Measurements from ENCODE around the gene SLAIN2.

The SLAIN2 gene

DNA sequence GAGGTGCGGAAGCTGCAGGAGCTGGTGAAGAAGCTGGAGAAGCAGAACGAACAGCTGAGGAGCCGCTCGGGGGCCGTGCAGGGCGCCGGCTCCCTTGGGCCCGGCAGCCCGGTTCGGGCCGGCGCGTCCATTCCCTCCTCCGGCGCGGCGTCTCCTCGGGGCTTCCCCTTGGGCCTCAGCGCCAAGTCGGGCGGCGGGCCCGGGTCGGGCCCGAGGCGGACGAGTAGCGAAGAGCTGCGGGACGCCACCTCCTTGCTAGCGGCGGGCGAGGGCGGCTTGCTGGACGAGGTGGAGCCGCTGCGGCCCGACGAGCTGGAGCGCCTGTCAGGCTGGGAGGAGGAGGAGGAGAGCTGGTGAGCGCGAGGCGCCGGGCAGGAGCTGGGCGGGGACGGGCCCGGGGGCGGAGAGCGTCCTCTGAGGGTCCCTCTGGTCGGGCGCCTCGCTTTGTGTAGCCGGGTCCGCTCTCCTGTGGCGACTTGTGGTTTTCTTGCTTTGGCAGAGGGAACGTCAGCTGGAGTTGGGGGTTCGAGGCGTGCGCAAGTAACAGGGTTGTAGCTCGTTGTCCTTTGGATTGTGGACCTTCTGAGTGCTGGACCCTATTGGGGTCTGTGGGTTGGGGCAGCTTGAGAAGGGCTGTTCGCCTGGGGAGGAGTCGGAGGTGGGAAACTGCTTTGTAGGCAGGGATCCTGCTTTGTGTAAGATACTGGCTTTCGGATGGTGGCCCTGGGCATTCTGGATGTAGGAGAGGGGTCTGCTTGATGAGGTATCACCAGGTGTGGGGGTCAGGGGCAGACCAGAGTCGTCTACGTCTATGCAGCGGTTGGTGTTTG is 662 bp downstream of the SLAIN2 start:
- TF ChIP-seq FOXP2 (optimal IDR thresholded peaks at IDR 0.05; ENCODE audit: borderline replicate concordance, extremely low read depth, extremely low read length, insufficient read depth): no peak
- 0 out of 2 replicates have a peak, but pooled peaks have one; percentile 5 for TF ChIP-seq SIN3A (IDR thresholded peaks at IDR 0.05; ENCODE audit: borderline replicate concordance, insufficient read depth, low read length)

DNA sequence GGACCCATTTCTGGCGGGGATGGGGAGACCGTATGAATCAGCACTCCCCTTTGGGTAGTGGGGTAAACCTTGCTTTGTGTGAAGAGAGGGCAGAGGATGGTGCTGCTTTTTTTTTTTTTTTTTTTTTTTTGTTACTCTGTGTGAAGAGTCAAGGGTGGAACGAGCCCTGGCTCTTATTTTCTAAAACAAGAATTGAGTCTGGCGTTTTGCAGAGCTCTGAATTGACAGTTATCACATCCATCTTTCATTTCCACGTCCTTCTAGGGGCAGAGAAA is 1.2 kb downstream of the SLAIN2 start:
- no peak for TF ChIP-seq TAF1 (IDR thresholded peaks at IDR 0.05; ENCODE audit: borderline replicate concordance, insufficient read depth, low read length)
- TF ChIP-seq, protein P1, sequence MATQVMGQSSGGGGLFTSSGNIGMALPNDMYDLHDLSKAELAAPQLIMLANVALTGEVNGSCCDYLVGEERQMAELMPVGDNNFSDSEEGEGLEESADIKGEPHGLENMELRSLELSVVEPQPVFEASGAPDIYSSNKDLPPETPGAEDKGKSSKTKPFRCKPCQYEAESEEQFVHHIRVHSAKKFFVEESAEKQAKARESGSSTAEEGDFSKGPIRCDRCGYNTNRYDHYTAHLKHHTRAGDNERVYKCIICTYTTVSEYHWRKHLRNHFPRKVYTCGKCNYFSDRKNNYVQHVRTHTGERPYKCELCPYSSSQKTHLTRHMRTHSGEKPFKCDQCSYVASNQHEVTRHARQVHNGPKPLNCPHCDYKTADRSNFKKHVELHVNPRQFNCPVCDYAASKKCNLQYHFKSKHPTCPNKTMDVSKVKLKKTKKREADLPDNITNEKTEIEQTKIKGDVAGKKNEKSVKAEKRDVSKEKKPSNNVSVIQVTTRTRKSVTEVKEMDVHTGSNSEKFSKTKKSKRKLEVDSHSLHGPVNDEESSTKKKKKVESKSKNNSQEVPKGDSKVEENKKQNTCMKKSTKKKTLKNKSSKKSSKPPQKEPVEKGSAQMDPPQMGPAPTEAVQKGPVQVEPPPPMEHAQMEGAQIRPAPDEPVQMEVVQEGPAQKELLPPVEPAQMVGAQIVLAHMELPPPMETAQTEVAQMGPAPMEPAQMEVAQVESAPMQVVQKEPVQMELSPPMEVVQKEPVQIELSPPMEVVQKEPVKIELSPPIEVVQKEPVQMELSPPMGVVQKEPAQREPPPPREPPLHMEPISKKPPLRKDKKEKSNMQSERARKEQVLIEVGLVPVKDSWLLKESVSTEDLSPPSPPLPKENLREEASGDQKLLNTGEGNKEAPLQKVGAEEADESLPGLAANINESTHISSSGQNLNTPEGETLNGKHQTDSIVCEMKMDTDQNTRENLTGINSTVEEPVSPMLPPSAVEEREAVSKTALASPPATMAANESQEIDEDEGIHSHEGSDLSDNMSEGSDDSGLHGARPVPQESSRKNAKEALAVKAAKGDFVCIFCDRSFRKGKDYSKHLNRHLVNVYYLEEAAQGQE (IDR thresholded peaks at IDR 0.05; ENCODE audit: insufficient read depth in 1 of 2, low read depth in 2 of 2, low read length in 2 of 2): no peak
- no peak for TF ChIP-seq FOXP2 (optimal IDR thresholded peaks at IDR 0.05; ENCODE audit: borderline replicate concordance, extremely low read depth, extremely low read length, insufficient read depth)
- TF ChIP-seq SIN3A (IDR thresholded peaks at IDR 0.05; ENCODE audit: borderline replicate concordance, insufficient read depth, low read length): no peak
- TF ChIP-seq POLR2AphosphoS5 (IDR thresholded peaks at IDR 0.05; ENCODE audit: low read depth, low read length): no peak

DNA sequence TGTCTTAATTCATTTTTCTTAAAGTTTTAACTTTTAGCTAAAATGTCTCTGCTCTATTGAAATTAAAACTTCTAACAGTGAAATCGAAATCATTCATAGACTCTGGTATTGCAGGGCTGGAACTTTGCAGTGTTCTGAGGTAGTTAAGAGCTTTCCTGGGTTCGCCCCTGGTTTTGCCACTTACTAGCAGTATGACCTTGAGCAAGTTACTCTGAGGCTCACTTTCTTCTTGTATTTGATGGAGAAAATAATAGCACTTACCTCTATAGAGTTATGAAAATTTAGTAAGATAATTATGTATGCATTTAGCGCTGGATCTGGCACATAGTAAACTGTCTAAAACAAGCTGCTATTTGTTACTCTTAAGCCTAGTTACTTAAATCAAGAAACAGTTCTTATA is 1.7 kb downstream of the SLAIN2 start:
- TF ChIP-seq FOXP2 (optimal IDR thresholded peaks at IDR 0.05; ENCODE audit: borderline replicate concordance, extremely low read depth, extremely low read length, insufficient read depth) (no peak), POLR2AphosphoS5 (IDR thresholded peaks at IDR 0.05; ENCODE audit: low read depth, low read length) (no peak), TAF1 (IDR thresholded peaks at IDR 0.05; ENCODE audit: borderline replicate concordance, insufficient read depth, low read length) (no peak), SIN3A (IDR thresholded peaks at IDR 0.05; ENCODE audit: borderline replicate concordance, insufficient read depth, low read length) (no peak)
- TF ChIP-seq, protein P1 (IDR thresholded peaks at IDR 0.05; ENCODE audit: insufficient read depth in 1 of 2, low read depth in 2 of 2, low read length in 2 of 2): no peak

DNA sequence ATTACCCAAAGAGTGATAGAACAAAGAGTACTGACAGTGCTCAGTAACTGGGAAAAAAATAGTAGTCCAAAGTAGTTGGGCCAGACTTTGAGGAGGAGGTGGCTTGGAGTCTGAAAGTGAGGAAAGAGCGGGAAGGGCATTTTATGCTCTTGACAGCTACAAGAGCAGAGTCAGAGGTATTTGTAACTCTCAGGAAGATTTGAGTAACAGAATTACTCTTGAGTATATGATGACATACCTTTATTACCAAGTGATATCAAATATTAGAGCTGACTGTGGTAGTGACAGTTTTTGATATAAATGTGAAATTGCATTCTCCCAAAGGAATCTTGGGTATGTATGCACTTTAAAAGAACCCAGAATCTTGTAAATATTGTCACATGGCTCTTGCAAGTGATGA is 2.2 kb downstream of the SLAIN2 start:
- TF ChIP-seq TAF1 (IDR thresholded peaks at IDR 0.05; ENCODE audit: borderline replicate concordance, insufficient read depth, low read length) (no peak), POLR2AphosphoS5 (IDR thresholded peaks at IDR 0.05; ENCODE audit: low read depth, low read length) (no peak), FOXP2 (optimal IDR thresholded peaks at IDR 0.05; ENCODE audit: borderline replicate concordance, extremely low read depth, extremely low read length, insufficient read depth) (no peak), SIN3A (IDR thresholded peaks at IDR 0.05; ENCODE audit: borderline replicate concordance, insufficient read depth, low read length) (no peak)
- TF ChIP-seq, protein P1 (IDR thresholded peaks at IDR 0.05; ENCODE audit: insufficient read depth in 1 of 2, low read depth in 2 of 2, low read length in 2 of 2): no peak

DNA sequence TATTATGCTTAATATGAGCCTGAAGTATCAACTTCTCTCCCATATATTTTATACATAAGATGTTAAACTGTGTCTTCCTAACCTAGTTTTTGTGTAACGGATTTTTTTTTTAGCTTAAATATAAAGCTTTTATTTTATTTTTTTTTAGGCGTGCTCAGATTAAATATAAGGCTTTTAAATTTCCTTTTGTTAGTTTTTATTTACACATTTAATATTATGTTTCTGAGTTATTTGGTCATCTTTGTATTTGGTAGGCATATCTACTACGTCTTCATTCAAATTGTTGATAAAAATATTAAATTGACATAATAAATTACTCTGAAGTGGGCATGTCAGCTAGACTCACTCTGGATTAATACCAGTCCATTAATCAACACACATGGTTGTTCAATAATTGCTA is 4.2 kb downstream of the SLAIN2 start:
- no peak for TF ChIP-seq POLR2AphosphoS5 (IDR thresholded peaks at IDR 0.05; ENCODE audit: low read depth, low read length)
- TF ChIP-seq TAF1 (IDR thresholded peaks at IDR 0.05; ENCODE audit: borderline replicate concordance, insufficient read depth, low read length): no peak
- TF ChIP-seq, protein P1 (IDR thresholded peaks at IDR 0.05; ENCODE audit: insufficient read depth in 1 of 2, low read depth in 2 of 2, low read length in 2 of 2): no peak
- no peak for TF ChIP-seq SIN3A (IDR thresholded peaks at IDR 0.05; ENCODE audit: borderline replicate concordance, insufficient read depth, low read length)
- no peak for TF ChIP-seq FOXP2 (optimal IDR thresholded peaks at IDR 0.05; ENCODE audit: borderline replicate concordance, extremely low read depth, extremely low read length, insufficient read depth)

All from PFSK-1 (cell line).